CMK (cell line): ENCODE results near the gene CENATAC.
"Not testable (repeated sequence)": the region's sequence is repeated elsewhere in the genome, so short reads cannot be mapped to it uniquely, and the experiment has no call there.

Source experiments
- DNase-seq: peaks from one replicate; pipeline ENCODE4 v3.0.0-alpha.2; 2010; ENCODE audit warnings: low read depth

Gene CENATAC

DNA sequence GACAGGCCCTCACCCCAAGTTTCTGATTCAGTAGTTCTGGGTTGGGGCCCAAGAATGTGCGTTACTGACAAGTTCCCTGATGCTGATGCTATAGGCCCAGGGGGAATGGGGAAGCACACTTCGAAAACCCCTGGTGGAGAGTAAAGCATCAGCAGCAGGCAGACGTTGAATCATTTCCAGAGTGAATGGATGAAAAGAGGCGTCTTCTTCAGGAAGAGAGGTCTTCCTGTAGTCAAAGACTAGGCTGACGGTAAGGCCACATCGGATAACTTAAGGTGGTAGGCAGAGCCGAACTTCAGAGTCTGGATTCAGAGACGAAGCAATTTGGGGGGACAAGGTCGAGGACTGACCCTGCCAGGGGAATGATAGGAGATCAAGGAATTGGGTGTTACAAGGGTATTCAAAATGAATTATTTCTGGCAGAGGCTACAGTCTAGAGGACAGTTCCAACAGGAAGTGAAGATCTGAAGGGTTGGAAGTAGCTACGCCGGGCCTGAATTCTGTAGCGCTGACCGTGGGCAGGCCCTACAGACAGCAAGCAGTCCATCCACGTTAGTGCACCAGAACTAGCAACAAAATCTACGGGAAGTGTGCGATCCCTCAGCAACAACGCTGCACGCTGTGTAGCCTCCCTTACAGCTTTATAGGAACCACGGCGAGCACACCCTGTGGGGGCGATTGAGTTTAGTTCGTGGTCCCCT lies 862 bp upstream of the CENATAC start:
- DNase-seq: peak; percentile 61

DNA sequence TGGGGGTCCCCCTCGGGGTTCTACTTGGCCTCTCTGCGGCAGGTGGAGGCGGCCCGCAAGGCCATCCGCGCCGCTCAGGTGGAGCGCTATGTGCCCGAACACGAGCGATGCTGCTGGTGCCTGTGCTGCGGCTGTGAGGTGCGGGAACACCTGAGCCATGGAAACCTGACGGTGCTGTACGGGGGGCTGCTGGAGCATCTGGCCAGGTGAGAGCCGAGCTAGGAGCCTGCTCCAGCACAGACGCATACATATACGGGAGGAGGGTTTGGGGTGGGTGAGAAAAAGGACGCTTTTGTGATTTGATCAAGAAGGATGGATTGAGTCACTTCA lies 415 bp downstream of the CENATAC start:
- no peak for DNase-seq

DNA sequence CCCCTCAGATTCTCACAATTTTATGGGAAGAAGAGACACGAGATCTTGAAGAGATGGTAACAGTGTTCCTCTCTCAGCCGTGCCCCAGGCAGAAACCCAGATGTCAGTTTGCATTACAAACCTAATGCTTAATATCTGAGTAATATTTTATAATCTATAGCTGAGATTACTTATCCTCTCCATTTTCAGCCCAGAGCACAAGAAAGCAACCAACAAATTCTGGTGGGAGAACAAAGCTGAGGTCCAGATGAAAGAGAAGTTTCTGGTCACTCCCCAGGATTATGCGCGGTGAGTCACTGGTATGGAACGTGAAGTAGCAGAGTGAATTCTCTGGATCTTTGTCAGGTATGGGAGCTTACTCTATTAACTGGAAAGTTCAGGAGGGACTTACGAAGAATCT lies 884 bp downstream of the CENATAC start:
- no peak for DNase-seq

DNA sequence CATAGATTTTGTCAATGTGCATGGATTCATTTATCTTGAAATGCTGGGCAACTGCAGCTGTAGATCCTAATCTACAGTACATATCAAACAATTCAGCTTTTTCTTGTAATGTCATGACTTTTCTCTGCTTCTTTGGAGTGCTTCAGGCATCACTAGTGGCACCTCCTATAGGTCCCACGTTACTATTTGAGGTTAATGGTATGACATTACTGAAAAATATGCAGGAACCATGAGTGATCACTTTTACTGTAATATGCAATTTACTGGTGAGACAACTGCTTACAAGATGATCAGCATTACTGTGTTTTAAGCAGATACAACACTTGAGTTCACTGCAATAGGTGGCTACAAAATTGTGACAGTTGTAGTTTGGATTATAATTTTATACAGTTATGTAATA lies 3.0 kb downstream of the CENATAC start:
- no peak for DNase-seq

GRCh38 chr11:119006656-119007055 lies 8.7 kb downstream of the CENATAC start:
- DNase-seq: no peak

GRCh38 chr11:119011476-119012053 lies 13.6 kb downstream of the CENATAC start:
- DNase-seq: no peak

GRCh38 chr11:119012629-119013170 lies 14.8 kb downstream of the CENATAC start:
- DNase-seq: no peak

- DNase-seq: no peak
Measured at GRCh38 chr11:119014209-119014924, 16.4 kb downstream of the CENATAC start.

DNA sequence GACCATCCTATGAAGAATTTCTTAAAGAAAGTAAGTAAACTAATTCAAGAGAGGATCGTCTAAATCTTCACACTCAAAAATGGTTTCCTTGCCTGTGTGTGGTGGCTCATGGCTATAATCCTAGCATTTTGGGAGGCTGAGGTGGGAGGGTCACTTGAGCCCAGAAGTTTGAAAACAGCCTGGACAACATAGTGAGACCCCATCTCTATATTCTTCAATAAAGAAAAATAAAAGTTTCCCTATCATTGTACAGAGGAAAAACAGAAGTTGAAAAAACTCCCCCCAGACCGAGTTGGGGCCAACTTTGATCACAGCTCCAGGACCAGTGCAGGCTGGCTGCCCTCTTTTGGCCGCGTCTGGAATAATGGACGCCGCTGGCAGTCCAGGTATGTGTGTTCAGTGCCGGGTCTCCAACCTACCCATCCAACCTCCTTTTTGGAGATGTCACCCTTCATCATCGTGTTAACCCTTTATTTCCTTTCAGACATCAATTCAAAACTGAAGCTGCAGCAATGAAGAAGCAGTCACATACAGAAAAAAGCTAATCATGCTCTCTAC lies 17.2 kb downstream of the CENATAC start:
- DNase-seq: no peak

GRCh38 chr11:119016216-119017009 lies 18.5 kb downstream of the CENATAC start:
- DNase-seq: no peak

- not testable (repeated sequence) for DNase-seq
Measured at GRCh38 chr11:119017377-119017776, 19.4 kb downstream of the CENATAC start.

DNA sequence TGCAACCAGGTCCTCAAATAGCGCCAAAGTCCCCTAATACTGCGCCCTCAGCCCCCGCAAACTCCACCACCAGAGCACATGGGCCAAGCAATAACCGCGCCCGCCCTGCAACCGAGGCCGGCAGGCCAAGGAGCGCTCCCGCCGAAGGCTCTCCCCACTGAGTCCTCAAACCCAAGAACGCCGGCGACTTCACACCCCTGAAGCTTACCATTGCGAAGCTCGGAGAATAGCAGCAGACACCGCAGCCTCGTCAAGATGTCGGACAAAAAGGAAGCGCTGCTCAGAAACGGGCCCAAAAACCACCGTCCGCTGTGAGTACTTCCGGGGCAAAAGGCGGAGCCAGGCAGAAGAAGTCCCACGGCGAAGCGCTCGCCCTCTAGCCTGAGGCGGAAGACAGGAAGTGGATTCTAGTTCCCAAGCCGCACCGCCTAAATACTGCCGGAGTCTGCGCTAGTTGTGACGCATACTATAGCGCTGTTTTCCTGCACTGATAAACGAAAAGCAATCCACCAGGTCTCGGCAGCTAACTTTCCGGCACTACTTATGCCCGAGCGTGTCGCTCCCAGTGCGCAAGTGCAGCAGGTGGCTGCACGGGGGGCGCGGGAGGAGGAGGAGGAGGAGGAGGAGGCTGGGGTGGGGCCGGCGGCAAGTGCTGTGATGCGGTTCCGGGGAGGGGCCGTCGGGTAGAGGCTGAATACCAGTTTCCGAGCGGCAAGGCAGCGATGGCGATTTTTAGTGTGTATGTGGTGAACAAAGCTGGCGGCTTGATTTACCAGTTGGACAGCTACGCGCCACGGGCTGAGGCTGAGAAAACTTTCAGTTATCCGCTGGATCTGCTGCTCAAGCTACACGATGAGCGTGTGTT lies 20.4 kb downstream of the CENATAC start, which contains the start of the genes RPS25 and TRAPPC4:
Gene RPS25 (minus strand): TSS at position 270 of the 865 bp plus-strand sequence. CDS start 59 bp downstream, at position 211.
Gene TRAPPC4 (plus strand): TSS at position 693 of the 865 bp plus-strand sequence. CDS start 30 bp downstream, at position 723.
- DNase-seq: peak; percentile 96

GRCh38 chr11:119019996-119020395 lies 22.1 kb downstream of the CENATAC start:
- DNase-seq: no peak

- DNase-seq: no peak
Measured at GRCh38 chr11:119021631-119022030, 23.7 kb downstream of the CENATAC start.

- no peak for DNase-seq
Measured at GRCh38 chr11:119023741-119024140, 25.8 kb downstream of the CENATAC start.

DNA sequence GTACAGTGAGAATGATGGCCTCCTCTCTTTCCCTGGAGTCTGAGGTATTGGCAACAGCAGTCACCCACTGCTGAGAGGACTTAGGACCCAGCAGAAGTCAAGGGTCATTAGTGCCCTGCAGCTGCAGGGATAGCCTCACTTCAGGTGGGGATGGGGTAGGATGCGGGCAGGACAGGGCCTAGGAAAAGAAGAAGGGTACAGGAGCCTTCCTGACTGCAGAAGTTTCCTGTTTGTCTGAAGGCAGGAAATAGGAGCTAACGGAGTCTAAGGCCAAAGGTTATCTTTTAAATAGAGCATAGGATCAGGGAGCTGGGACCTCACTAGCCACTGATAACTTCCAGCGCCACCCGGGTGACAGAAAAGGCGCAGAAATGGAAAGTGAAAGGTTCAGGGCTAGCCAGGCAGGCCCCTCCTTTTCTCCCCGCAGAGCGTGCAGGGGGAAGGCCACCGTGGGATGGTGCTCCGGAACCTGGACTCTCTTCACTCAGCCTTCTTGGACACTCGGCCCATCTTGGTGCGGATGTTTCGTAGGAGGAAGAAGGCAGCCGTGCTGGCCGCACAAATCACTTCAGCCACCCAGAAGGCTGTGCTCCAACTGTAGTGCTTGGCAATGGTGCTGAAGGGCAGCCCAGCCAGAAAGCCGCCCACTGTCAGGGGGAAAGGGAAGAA lies 26.6 kb downstream of the CENATAC start:
- DNase-seq: no peak

GRCh38 chr11:119025099-119025473 lies 27.1 kb downstream of the CENATAC start:
- no peak for DNase-seq

GRCh38 chr11:119025541-119025940 lies 27.6 kb downstream of the CENATAC start:
- DNase-seq: no peak

DNA sequence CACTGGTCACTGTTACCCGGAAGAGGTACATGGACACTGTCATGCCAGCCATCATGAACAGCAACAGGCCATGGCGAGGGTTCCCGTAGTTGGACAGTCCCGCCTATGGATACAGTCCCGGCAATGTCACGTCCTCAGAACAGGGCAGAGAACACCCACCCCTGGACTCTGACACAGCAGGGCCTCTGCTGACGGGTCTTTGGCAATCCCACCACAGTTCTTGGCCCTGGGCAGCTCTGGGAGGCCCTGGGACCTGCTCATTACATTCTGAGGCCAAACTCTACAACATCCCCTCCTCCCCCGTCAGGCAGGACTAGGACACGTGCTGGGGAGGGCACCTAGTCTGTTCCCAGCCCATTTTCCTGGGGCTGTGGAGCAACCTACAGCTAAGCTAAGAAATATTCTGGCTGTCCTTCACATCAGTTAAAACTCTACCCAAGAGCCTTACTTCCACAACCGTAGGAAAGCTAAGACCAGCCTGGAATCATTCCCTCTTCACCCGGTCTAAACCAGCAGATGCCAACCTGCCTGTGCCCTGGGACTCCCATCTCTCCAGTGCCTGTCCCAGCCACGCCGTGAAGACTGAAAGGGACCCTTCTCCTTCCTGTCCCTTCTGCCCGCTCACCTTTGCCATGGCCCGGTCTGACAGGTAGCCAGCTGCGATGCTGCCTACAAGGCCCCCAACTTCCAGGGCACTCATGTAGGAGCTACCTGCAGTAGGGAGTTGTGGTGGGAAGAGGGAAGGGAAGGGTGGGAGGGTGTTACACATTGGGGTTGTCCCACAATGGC lies 28.2 kb downstream of the CENATAC start:
- no peak for DNase-seq
